HG02642 (cell line): ENCODE data around the gene TP53RK.

Experiments
- ATAC-seq: cut with Tn5 transposase; IDR thresholded peaks from one replicate; pipeline ENCODE4 v1.9.1; 2021; ENCODE audit warnings: mild to moderate bottlenecking; ENCODE audit not compliant: unreplicated experiment, poor library complexity

TP53RK gene

GRCh38 chr20:46689082-46689753, at the start of gene TP53RK:
TSS of gene TP53RK (minus strand) at chr20:46689444. CDS start at chr20:46689414, 30 bp downstream.
- ATAC-seq, result peak; percentile 93

- ATAC-seq, result no peak
Observed at GRCh38 chr20:46735436-46735835, 46.2 kb upstream of the TP53RK start.

- ATAC-seq, result no peak
Observed at GRCh38 chr20:46731770-46732169, 42.5 kb upstream of the TP53RK start.

GRCh38 chr20:46725186-46726165, 36.2 kb upstream of the TP53RK start:
- no peak for ATAC-seq

GRCh38 chr20:46724343-46724959, 35.2 kb upstream of the TP53RK start:
- no peak for ATAC-seq

- no peak for ATAC-seq
Observed at GRCh38 chr20:46723039-46723438, 33.8 kb upstream of the TP53RK start.

GRCh38 chr20:46722450-46722849, 33.2 kb upstream of the TP53RK start:
- ATAC-seq, result no peak

- ATAC-seq, result no peak
Observed at GRCh38 chr20:46721476-46721875, 32.2 kb upstream of the TP53RK start.

GRCh38 chr20:46720776-46721425, 31.7 kb upstream of the TP53RK start:
- ATAC-seq, result no peak

- no peak for ATAC-seq
Observed at GRCh38 chr20:46720019-46720418, 30.8 kb upstream of the TP53RK start.

GRCh38 chr20:46717818-46718541, 28.7 kb upstream of the TP53RK start:
- ATAC-seq, result no peak

- no peak for ATAC-seq
Observed at GRCh38 chr20:46715292-46715756, 26.1 kb upstream of the TP53RK start.

- ATAC-seq, result no peak
Observed at GRCh38 chr20:46713957-46714834, 25.0 kb upstream of the TP53RK start.

- no peak for ATAC-seq
Observed at GRCh38 chr20:46712056-46712636, 22.9 kb upstream of the TP53RK start.

- ATAC-seq, result no peak
Observed at GRCh38 chr20:46710153-46710913, 21.1 kb upstream of the TP53RK start.

- no peak for ATAC-seq
Observed at GRCh38 chr20:46709459-46710152, 20.4 kb upstream of the TP53RK start, which contains the start of gene SLC2A10. TSS of gene SLC2A10 (plus strand) at chr20:46709649. CDS start at chr20:46709737, 88 bp downstream.

- ATAC-seq, result no peak
Observed at GRCh38 chr20:46709055-46709458, 19.8 kb upstream of the TP53RK start.
